NB4 (cell line): ENCODE results near the gene MMP1.

Source experiments
- POLR2A ChIP-seq: IDR thresholded peaks from 2 replicates; pipeline ENCODE4 v1.6.1; 2011; ENCODE audit warnings: mild to moderate bottlenecking; ENCODE audit not compliant: insufficient read length; ENCODE audit errors: extremely low read depth
- TF ChIP-seq, protein P1 (sequence below): IDR thresholded peaks from one replicate; pipeline ENCODE4 v1.5.1; 2012; ENCODE audit warnings: low read depth, low read length

GRCh38 chr11:102800767-102801166 lies 2.8 kb upstream of the MMP1 start:
- TF ChIP-seq, protein P1, sequence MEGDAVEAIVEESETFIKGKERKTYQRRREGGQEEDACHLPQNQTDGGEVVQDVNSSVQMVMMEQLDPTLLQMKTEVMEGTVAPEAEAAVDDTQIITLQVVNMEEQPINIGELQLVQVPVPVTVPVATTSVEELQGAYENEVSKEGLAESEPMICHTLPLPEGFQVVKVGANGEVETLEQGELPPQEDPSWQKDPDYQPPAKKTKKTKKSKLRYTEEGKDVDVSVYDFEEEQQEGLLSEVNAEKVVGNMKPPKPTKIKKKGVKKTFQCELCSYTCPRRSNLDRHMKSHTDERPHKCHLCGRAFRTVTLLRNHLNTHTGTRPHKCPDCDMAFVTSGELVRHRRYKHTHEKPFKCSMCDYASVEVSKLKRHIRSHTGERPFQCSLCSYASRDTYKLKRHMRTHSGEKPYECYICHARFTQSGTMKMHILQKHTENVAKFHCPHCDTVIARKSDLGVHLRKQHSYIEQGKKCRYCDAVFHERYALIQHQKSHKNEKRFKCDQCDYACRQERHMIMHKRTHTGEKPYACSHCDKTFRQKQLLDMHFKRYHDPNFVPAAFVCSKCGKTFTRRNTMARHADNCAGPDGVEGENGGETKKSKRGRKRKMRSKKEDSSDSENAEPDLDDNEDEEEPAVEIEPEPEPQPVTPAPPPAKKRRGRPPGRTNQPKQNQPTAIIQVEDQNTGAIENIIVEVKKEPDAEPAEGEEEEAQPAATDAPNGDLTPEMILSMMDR: no peak
- no peak for TF ChIP-seq POLR2A
